GM12878 (cell line): Measurements from ENCODE around the gene FAM163B. TPM values are rescaled to one million over a fixed set of nuclear protein-coding genes. Genes with fewer than 3 reads are reported as not detected.

Experiments
- ATAC-seq: fragments of 200-7000 bp; cut with Tn5 transposase; 3 replicates; pipeline ENCODE4 v1.9.1; 2020; ENCODE audit warnings: mild to moderate bottlenecking, moderate library complexity
- BruUV-seq: library from RNA; stranded (reverse); fragments of 400-500 nt; replicated peaks from 2 replicates; lab custom pipeline; 2021; lab: Mats Ljungman, UMichigan
- CTCF ChIA-PET: fragments of 300-600 bp; sonication (Branson Sonifier 250); formaldehyde crosslinking; extraction: SDS; loops from one replicate; lab custom pipeline; 2021; ENCODE audit warnings: inconsistent platforms; lab: Yijun Ruan, JAX
- POLR2A ChIA-PET: fragments of 350-600 bp; formaldehyde crosslinking; extraction: SDS; loops from one replicate; lab custom pipeline; 2021; ENCODE audit warnings: inconsistent platforms; lab: Charles Lee
- RAD21 ChIA-PET: fragments of 300-600 bp; sonication (Branson Sonifier 250); formaldehyde crosslinking; loops from one replicate; lab custom pipeline; 2023; ENCODE audit warnings: antibody characterized with exemption; ENCODE audit not compliant: unreplicated experiment; lab: Charles Lee
- SMC1A ChIA-PET: fragments of 300-600 bp; sonication (Branson Sonifier 250); formaldehyde crosslinking; loops from one replicate; lab custom pipeline; 2023; ENCODE audit not compliant: unreplicated experiment, uncharacterized antibody; lab: Charles Lee
- DNase-seq: peaks from one replicate; pipeline ENCODE4 v3.0.0-alpha.2; 2011; ENCODE audit warnings: low read depth, low spot score
- FAIRE-seq: peaks from 3 replicates; lab custom pipeline; 2011; peaks lifted over from hg19 to GRCh38; lab: Jason Lieb, UNC
- H2AFZ ChIP-seq: 2 replicates; pipeline ENCODE4 v1.6.0; 2011; ENCODE audit warnings: low read depth, low read length, control low read depth; ENCODE audit not compliant: control insufficient read depth
- H3K27ac ChIP-seq: 2 replicates; pipeline ENCODE4 v1.5.1; 2011; ENCODE audit warnings: control low read depth; ENCODE audit not compliant: control insufficient read depth, insufficient read depth
- H3K27me3 ChIP-seq, 2 experiments: replicated peaks in 1 of 2; 2 replicates each; pipeline versions ENCODE4 v1.6.0 to v1.6.1; 2011; ENCODE audit warnings: low read length in 1 of 2; ENCODE audit not compliant: control insufficient read depth in 2 of 2, insufficient read depth in 2 of 2
- H3K36me3 ChIP-seq, 2 experiments: 2 replicates each; pipeline ENCODE4 v1.5.1; 2011; ENCODE audit warnings: low read length in 1 of 2; ENCODE audit not compliant: control insufficient read depth in 2 of 2, insufficient read depth in 2 of 2
- H3K4me1 ChIP-seq: 2 replicates; pipeline ENCODE4 v1.6.1; 2011; ENCODE audit warnings: mild to moderate bottlenecking, low read length, moderate library complexity, mixed read lengths; ENCODE audit not compliant: control insufficient read depth, insufficient read depth
- H3K4me2 ChIP-seq: 2 replicates; pipeline ENCODE4 v1.6.0; 2011; ENCODE audit warnings: control low read depth; ENCODE audit not compliant: control insufficient read depth, insufficient read depth
- H3K4me3 ChIP-seq: fragments of 200-600 bp; sonication (generic); 2 replicates; pipeline ENCODE4 v1.5.1; 2016
- H3K79me2 ChIP-seq: 2 replicates; pipeline ENCODE4 v1.6.0; 2011; ENCODE audit warnings: low read length; ENCODE audit not compliant: control insufficient read depth, insufficient read depth
- H3K9ac ChIP-seq: 2 replicates; pipeline ENCODE4 v1.8.0; 2011; ENCODE audit warnings: low read length, control low read depth, mixed read lengths; ENCODE audit not compliant: control insufficient read depth, insufficient read depth
- H3K9me3 ChIP-seq: replicated peaks from 3 replicates; pipeline ENCODE4 v1.5.1; 2011; ENCODE audit warnings: mild to moderate bottlenecking, low read length; ENCODE audit not compliant: control insufficient read depth, insufficient read depth
- H4K20me1 ChIP-seq: 2 replicates; pipeline ENCODE4 v1.6.0; 2011; ENCODE audit not compliant: control insufficient read depth, insufficient read depth
- HDAC2 ChIP-seq: fragments of 200-600 bp; sonication (generic); IDR thresholded peaks from 2 replicates; pipeline ENCODE4 v1.6.1; 2017
- IKZF2 ChIP-seq, 2 experiments: fragments of 450-650 bp; IDR thresholded peaks; 2 replicates each; pipeline ENCODE4 v1.6.1; 2017; ENCODE audit warnings: mild to moderate bottlenecking in 2 of 2, moderate library complexity in 2 of 2
- JUNB ChIP-seq: IDR thresholded peaks from 2 replicates; pipeline ENCODE4 v1.6.1; 2016; ENCODE audit warnings: antibody characterized with exemption, mild to moderate bottlenecking
- KAT2A ChIP-seq: conservative IDR thresholded peaks from 2 replicates; pipeline ENCODE4 v1.6.1; 2011; ENCODE audit warnings: low read depth, low read length; ENCODE audit not compliant: control insufficient read depth
- MEF2B ChIP-seq: fragments of 450-650 bp; IDR thresholded peaks from 2 replicates; pipeline ENCODE4 v1.6.1; 2018; ENCODE audit warnings: mild to moderate bottlenecking, moderate library complexity; ENCODE audit not compliant: partially characterized antibody, poor library complexity, severe bottlenecking
- NFYA ChIP-seq: IDR thresholded peaks from 2 replicates; pipeline ENCODE4 v1.6.1; 2011; ENCODE audit warnings: low read depth, mild to moderate bottlenecking, low read length, improper control_type of control experiment, borderline replicate concordance
- NKRF ChIP-seq: fragments of 450-650 bp; conservative IDR thresholded peaks from 2 replicates; pipeline ENCODE4 v1.6.1; 2017; ENCODE audit warnings: mild to moderate bottlenecking, moderate library complexity
- NR2C1 ChIP-seq: fragments of 450-650 bp; IDR thresholded peaks from 2 replicates; pipeline ENCODE4 v1.6.1; 2017; ENCODE audit warnings: antibody characterized with exemption, mild to moderate bottlenecking, moderate library complexity
- NR2C2 ChIP-seq: IDR thresholded peaks from 2 replicates; pipeline ENCODE4 v1.6.1; 2011; ENCODE audit warnings: borderline replicate concordance, low read depth; ENCODE audit not compliant: control insufficient read depth, insufficient read length
- PKNOX1 ChIP-seq: fragments of 450-650 bp; IDR thresholded peaks from 2 replicates; pipeline ENCODE4 v1.6.1; 2016; ENCODE audit warnings: mild to moderate bottlenecking
- POLR2A ChIP-seq: IDR thresholded peaks from 2 replicates; pipeline ENCODE4 v1.6.1; 2011; ENCODE audit warnings: low read depth, mild to moderate bottlenecking, low read length
- RUNX3 ChIP-seq: IDR thresholded peaks from 2 replicates; pipeline ENCODE4 v1.6.1; 2012; ENCODE audit warnings: low read length, inconsistent platforms
- SIX5 ChIP-seq: IDR thresholded peaks from 2 replicates; pipeline ENCODE4 v1.6.1; 2011; ENCODE audit warnings: mild to moderate bottlenecking, low read depth, low read length, moderate library complexity; ENCODE audit not compliant: severe bottlenecking
- SP1 ChIP-seq: IDR thresholded peaks from one replicate; pipeline ENCODE4 v1.6.1; 2011; ENCODE audit warnings: low read depth, low read length
- STAT3 ChIP-seq: IDR thresholded peaks from 2 replicates; pipeline ENCODE4 v1.6.1; 2011; ENCODE audit warnings: low read depth, low read length, improper control_type of control experiment
- WGBS: methylation state at CpG from one replicate; pipeline ENCODE4 v1.1.6; 2016; ENCODE audit warnings: low lambda C conversion rate; ENCODE audit not compliant: insufficient replicate concordance, insufficient coverage; ENCODE audit errors: missing lambda C conversion rate; 5-methylcytosine and 5-hydroxymethylcytosine counted together
- in situ Hi-C: fragments of 300-500 bp; cut with MboI; formaldehyde crosslinking; loops from 9 replicates; pipeline ENCODE4 v1.14.3; 2018; ENCODE audit warnings: mixed read lengths
- intact Hi-C: fragments of 100-400 bp; cut with micrococcal nuclease; formaldehyde crosslinking; loops from one replicate; pipeline ENCODE4 v1.14.2; 2022; ENCODE audit not compliant: unreplicated experiment
- polyA plus RNA-seq, 11 experiments: library from polyadenylated mRNA; depleted of rRNA in 4 of 11; unstranded in 6 of 11; stranded (reverse) in 5 of 11; fragments of >200 nt; fragmentation: Nextera tagmentation in 4 of 11; fragmentation: Illumina TruSeq in 1 of 11; extraction: Ambion mirVana in 4 of 11; extraction: Trizol in 1 of 11; gene quantifications; 1 replicate in 1 of 11; 2 replicates in 10 of 11; pipeline versions ENCODE4 v1.2.1 to v1.2.3, GENCODE V29; 2011 to 2016; ENCODE audit warnings: inconsistent platforms in 2 of 11, missing spikeins in 2 of 11, low read depth in 1 of 11
- total RNA-seq, 4 experiments: library from RNA; depleted of rRNA in 3 of 4; stranded (reverse); fragments of >200 nt in 3 of 4; fragmentation: Illumina TruSeq in 1 of 4; extraction: Trizol in 1 of 4; gene quantifications; 2 replicates each; pipeline versions ENCODE4 v1.2.1 to v1.2.3, GENCODE V29; 2013 to 2021

FAM163B gene
- total and polyA plus RNA-seq, 10 of the 15 experiments (the other 5 are each of a cell fraction or from before 2014, with no cell fraction given) = not detected

- SMC1A ChIA-PET = no interaction called here
- RAD21 ChIA-PET = no interaction called here
- H2AFZ ChIP-seq = no peak overlapping the region
- no peak for DNase-seq
- no peak overlapping the region for H3K27ac ChIP-seq
- no peaks in the 10 kb centered on the region for H3K36me3 ChIP-seq
- H3K9ac ChIP-seq = no peak overlapping the region
- no peak overlapping the region for H3K4me2 ChIP-seq
- no peaks in the 10 kb centered on the region for H3K79me2 ChIP-seq
- FAIRE-seq = no peak
- H3K4me1 ChIP-seq = no peaks in the 10 kb centered on the region; the same call in 1 of the 2 replicates
- no peak for ATAC-seq
- no peaks in the 10 kb centered on the region for H3K9me3 ChIP-seq
- in situ Hi-C loops (loop anchor here (5.0 to 25.0 kb wide), 2 partner anchors 475 to 560 kb away; no protein-coding TSS in a partner anchor), intact Hi-C loops (no loop called here)
- no peaks in the 10 kb centered on the region for H4K20me1 ChIP-seq
- no peak for TF ChIP-seq MEF2B
- TF ChIP-seq NKRF = no peak
- TF ChIP-seq STAT3 = no peak
- no peak for TF ChIP-seq HDAC2
- no peak for TF ChIP-seq KAT2A
- no peak for TF ChIP-seq SIX5
- no peak for TF ChIP-seq POLR2A
- TF ChIP-seq NR2C2 = no peak
- TF ChIP-seq NR2C1 = no peak
- no peak for TF ChIP-seq IKZF2 (IDR thresholded peaks at IDR 0.05)
- no peak for TF ChIP-seq RUNX3
- TF ChIP-seq SP1 = no peak
- TF ChIP-seq JUNB = no peak
- no peak for TF ChIP-seq NFYA
- no peak for TF ChIP-seq PKNOX1
- BruUV-seq = no TSS peak
- no peak overlapping the region for H3K4me3 ChIP-seq
- POLR2A ChIA-PET = no interaction called here
- CTCF ChIA-PET = no interaction called here
- WGBS = 53% methylated on average over 16 of the region's 16 CpGs
- H3K27me3 ChIP-seq = peaks cover 8% of the 10 kb centered on the region in 2 experiments; a peak in 2 of 4 replicates
These were observed 71.9 kb downstream of the FAM163B start for GRCh38 chr9:133537257-133537656.
